ENCODE data around the gene ANXA5. TPM values are rescaled to one million over a fixed set of nuclear protein-coding genes. Genes with fewer than 3 reads are reported as not detected.

Gene ANXA5
- total RNA-seq, 6 donors from 2014 or later: 156 to 446 (median 301) TPM

DNA sequence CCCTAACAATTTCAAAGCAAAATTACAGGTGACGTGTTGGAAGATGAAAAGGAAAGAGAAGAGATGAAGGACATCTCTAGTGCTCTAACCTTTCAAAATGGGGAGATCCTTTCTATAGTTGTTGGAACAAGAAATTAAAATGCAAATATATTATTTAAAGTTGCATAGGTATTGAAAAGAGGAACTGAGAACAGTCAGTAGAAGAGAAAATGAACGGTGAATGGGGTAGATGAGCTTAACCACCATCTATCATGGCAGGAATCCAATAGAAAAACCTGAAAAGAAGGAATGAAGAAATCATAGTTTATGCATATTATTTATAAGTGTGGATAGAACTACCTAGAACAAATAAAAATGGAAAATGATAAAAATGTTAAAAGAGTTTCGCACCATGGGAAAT is 42.0 kb downstream of the ANXA5 start:
- TF ChIP-seq POLR2A (IDR thresholded peaks at IDR 0.05) (no peak), POLR2AphosphoS5 (IDR thresholded peaks at IDR 0.05) (no peak), EP300 (IDR thresholded peaks at IDR 0.05) (no peak)
- TF ChIP-seq, protein P1, sequence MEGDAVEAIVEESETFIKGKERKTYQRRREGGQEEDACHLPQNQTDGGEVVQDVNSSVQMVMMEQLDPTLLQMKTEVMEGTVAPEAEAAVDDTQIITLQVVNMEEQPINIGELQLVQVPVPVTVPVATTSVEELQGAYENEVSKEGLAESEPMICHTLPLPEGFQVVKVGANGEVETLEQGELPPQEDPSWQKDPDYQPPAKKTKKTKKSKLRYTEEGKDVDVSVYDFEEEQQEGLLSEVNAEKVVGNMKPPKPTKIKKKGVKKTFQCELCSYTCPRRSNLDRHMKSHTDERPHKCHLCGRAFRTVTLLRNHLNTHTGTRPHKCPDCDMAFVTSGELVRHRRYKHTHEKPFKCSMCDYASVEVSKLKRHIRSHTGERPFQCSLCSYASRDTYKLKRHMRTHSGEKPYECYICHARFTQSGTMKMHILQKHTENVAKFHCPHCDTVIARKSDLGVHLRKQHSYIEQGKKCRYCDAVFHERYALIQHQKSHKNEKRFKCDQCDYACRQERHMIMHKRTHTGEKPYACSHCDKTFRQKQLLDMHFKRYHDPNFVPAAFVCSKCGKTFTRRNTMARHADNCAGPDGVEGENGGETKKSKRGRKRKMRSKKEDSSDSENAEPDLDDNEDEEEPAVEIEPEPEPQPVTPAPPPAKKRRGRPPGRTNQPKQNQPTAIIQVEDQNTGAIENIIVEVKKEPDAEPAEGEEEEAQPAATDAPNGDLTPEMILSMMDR (IDR thresholded peaks at IDR 0.05): no peak
- Histone ChIP-seq H3K4me3 (no peak overlapping the region), H3K4me1 (no peaks in the 10 kb centered on the region), H3K9me3 (no peaks in the 10 kb centered on the region), H3K36me3 (no peaks in the 10 kb centered on the region), H3K27ac (no peak overlapping the region), H3K27me3 (no peaks in the 10 kb centered on the region)
- DNase-seq (no peak), ATAC-seq (ENCODE audit: low FRiP score in 2 of 2) (no peak)
- 85 to 87% methylated on average over 3 of the region's 3 CpGs for WGBS, 2 donors

GRCh38 chr4:121653986-121654385 is 42.8 kb downstream of the ANXA5 start:
- Histone ChIP-seq H3K27ac (no peak overlapping the region), H3K36me3 (no peaks in the 10 kb centered on the region), H3K4me3 (no peak overlapping the region), H3K9me3 (no peaks in the 10 kb centered on the region), H3K27me3 (no peaks in the 10 kb centered on the region), H3K4me1 (no peaks in the 10 kb centered on the region)
- DNase-seq: no peak
- WGBS, 2 donors: 90 to 94% methylated on average over 6 of the region's 6 CpGs
- ATAC-seq (ENCODE audit: low FRiP score in 2 of 2): no peak
- TF ChIP-seq POLR2AphosphoS5 (IDR thresholded peaks at IDR 0.05) (no peak), POLR2A (IDR thresholded peaks at IDR 0.05) (no peak), EP300 (IDR thresholded peaks at IDR 0.05) (no peak)
- TF ChIP-seq, protein P1 (IDR thresholded peaks at IDR 0.05): no peak

DNA sequence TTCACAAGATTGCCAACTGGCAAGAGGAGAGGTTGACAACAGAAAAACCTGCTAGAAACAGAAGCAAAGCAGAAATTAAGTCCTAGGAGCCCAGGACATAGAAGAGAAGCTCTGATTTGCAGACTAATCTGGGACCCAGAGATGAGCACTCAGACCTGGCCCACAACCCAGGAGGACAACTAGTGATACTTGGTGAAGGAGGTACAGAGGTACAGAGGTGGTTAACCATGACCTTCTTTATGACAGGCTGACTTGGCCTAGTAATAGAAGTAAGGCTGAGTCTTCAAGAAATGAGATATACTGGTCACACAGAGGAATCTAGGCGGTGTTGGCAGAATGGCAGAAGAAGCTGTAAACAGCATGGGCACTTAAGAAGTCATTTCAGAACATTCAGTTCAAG is 43.6 kb downstream of the ANXA5 start:
- Histone ChIP-seq H3K27me3 (no peaks in the 10 kb centered on the region), H3K36me3 (no peaks in the 10 kb centered on the region), H3K9me3 (no peaks in the 10 kb centered on the region), H3K4me3 (no peak overlapping the region), H3K27ac (no peak overlapping the region), H3K4me1 (no peaks in the 10 kb centered on the region)
- DNase-seq (no peak), ATAC-seq (ENCODE audit: low FRiP score in 2 of 2) (no peak)
- WGBS, 2 donors: 94 to 96% methylated on average over 1 of the region's 1 CpG
- TF ChIP-seq, protein P1 (IDR thresholded peaks at IDR 0.05): no peak
- TF ChIP-seq POLR2AphosphoS5 (IDR thresholded peaks at IDR 0.05) (no peak), POLR2A (IDR thresholded peaks at IDR 0.05) (no peak), EP300 (IDR thresholded peaks at IDR 0.05) (no peak)

DNA sequence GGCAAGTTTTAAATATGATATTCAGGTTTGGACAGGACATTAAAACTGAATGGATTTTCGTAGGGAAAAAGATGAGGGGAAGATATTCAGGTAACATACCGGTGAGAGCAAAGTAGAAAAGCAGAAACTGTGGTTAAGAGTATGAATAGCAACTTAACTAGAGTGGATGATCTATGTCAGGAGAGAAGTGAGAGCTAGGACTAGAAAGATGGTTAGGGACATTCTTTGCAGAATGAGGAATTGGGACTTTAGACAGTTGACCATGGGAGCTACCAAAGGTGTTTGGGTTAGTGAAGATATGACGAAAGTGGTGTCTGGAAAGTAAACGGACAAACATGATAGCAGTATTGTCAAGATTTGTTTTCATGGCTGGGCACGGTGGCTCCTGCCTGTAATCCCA is 45.2 kb downstream of the ANXA5 start:
- TF ChIP-seq EP300 (IDR thresholded peaks at IDR 0.05): no peak
- TF ChIP-seq, protein P1 (IDR thresholded peaks at IDR 0.05): no peak
- TF ChIP-seq POLR2AphosphoS5 (IDR thresholded peaks at IDR 0.05): no peak
- TF ChIP-seq POLR2A (IDR thresholded peaks at IDR 0.05): no peak
- no peaks in the 10 kb centered on the region for H3K27me3 ChIP-seq
- DNase-seq (no peak), ATAC-seq (ENCODE audit: low FRiP score in 2 of 2) (no peak)
- no peaks in the 10 kb centered on the region for H3K4me1 ChIP-seq
- no peaks in the 10 kb centered on the region for H3K36me3 ChIP-seq
- no peak overlapping the region for H3K4me3 ChIP-seq
- no peaks in the 10 kb centered on the region for H3K9me3 ChIP-seq
- 48 to 54% methylated on average over 5 of the region's 5 CpGs for WGBS, 2 donors
- no peak overlapping the region for H3K27ac ChIP-seq

GRCh38 chr4:121650741-121651140 is 46.0 kb downstream of the ANXA5 start:
- H3K4me3 ChIP-seq: no peak overlapping the region
- TF ChIP-seq, protein P1 (IDR thresholded peaks at IDR 0.05): no peak
- TF ChIP-seq POLR2AphosphoS5 (IDR thresholded peaks at IDR 0.05) (no peak), EP300 (IDR thresholded peaks at IDR 0.05) (no peak), POLR2A (IDR thresholded peaks at IDR 0.05) (no peak)
- 81 to 87% methylated on average over 2 of the region's 2 CpGs for WGBS, 2 donors

More at GRCh38 chr4:121650741-121651140, 46.0 kb downstream of the ANXA5 start:
- Histone ChIP-seq H3K9me3 (no peaks in the 10 kb centered on the region), H3K36me3 (no peaks in the 10 kb centered on the region), H3K27me3 (no peaks in the 10 kb centered on the region), H3K4me1 (no peaks in the 10 kb centered on the region), H3K27ac (no peak overlapping the region)
- no peak for ATAC-seq (ENCODE audit: low FRiP score in 2 of 2)
- DNase-seq: no peak
